AG10803 (cell line): ENCODE results near the gene CAPN9.

Experiments used
- DNase-seq: peaks from one replicate; pipeline ENCODE4 v3.0.0; 2010; ENCODE audit warnings: low read depth
- H3K4me3 ChIP-seq: 2 replicates; pipeline ENCODE4 v1.5.1; 2011; ENCODE audit warnings: mild to moderate bottlenecking, low read length, control low read depth
- TF ChIP-seq, protein P1 (sequence below): conservative IDR thresholded peaks from 2 replicates; pipeline ENCODE4 v1.5.1; 2011; ENCODE audit warnings: mild to moderate bottlenecking, low read length, control low read depth, inconsistent platforms

The CAPN9 gene

DNA sequence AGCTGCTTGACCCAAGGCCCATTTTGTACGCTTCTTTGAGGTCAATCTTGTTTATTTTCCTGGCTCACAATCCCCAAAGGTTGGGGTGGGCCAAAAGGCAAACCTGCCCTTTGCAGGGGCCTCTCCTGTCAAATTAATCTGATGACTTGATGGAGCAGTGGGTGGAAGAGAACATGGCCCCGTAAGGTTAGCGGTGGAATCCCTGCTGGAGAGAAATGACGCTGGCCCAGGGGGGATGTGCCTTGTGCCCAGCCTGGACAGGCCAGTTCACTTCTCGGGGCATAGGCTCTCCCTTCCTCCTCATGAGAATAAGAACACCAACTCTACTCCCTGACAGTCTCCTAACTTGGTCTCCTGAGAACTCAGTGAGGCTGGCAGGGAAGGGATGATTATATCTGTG is 80.6 kb downstream of the CAPN9 start:
- no peak overlapping the region for H3K4me3 ChIP-seq
- TF ChIP-seq, protein P1, sequence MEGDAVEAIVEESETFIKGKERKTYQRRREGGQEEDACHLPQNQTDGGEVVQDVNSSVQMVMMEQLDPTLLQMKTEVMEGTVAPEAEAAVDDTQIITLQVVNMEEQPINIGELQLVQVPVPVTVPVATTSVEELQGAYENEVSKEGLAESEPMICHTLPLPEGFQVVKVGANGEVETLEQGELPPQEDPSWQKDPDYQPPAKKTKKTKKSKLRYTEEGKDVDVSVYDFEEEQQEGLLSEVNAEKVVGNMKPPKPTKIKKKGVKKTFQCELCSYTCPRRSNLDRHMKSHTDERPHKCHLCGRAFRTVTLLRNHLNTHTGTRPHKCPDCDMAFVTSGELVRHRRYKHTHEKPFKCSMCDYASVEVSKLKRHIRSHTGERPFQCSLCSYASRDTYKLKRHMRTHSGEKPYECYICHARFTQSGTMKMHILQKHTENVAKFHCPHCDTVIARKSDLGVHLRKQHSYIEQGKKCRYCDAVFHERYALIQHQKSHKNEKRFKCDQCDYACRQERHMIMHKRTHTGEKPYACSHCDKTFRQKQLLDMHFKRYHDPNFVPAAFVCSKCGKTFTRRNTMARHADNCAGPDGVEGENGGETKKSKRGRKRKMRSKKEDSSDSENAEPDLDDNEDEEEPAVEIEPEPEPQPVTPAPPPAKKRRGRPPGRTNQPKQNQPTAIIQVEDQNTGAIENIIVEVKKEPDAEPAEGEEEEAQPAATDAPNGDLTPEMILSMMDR = no peak
- DNase-seq = no peak

DNA sequence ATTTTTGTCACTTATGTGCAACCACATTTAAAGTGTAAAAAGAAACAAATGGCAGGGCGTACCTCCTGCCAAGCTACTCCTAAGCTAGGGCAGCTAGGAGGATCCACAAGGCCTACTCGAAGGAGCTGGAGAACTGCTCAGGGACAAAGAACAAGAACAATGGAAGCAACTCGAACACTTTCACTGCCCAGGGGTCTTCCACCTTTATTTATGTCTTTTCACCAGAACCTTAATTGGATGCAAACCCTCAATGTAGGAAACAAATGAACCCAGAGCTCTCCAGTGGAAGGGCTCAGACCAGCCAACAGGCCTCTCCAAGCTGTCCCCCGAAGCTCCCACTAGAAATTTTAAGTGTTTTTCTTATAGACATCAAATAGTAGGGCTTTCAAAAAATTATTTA is 81.2 kb downstream of the CAPN9 start:
- no peak for DNase-seq
- no peak overlapping the region for H3K4me3 ChIP-seq
- TF ChIP-seq, protein P1 = no peak

DNA sequence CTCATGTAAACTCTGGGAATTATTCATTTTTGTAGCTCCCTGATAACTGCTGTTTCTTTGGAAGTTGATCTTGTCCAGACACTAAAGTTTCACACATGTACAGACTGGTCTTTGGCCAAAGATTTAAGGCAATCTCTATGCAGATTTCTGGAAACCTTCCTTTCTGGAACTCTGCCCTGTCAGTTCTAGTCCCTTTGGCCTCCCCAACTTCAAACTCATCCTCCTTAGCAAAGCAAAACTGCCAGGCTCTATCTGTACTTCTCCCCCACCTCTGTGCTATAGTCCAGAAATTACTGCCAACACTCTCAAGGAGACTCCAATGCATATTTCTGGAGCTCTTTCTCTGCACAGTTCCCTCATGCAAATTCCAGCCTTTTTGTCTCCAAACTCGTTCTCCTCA is 84.6 kb downstream of the CAPN9 start:
- DNase-seq = no peak
- TF ChIP-seq, protein P1 = no peak

DNA sequence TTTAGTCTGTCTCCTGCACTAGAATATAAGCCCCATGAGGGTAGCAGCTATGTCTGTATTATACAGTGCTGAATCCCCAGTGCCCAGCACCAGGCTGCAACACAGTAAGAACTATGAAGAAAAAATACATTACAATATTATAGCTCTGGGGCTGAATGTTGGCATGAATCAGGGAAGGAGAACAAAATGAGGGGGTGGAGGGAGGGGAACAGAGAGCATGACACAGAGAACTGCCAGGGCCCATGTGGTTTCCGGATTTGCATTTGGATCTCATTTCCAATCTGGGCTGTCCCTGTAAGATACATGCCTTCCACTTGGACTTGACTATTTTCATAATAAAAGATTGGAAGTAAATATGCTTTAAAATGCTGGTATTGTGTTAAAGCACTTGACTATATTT is 85.3 kb downstream of the CAPN9 start:
- TF ChIP-seq, protein P1 = no peak
- peak; percentile 37 for DNase-seq
- H3K4me3 ChIP-seq = no peak overlapping the region

More for the DNA sequence above, 84.6 kb downstream of the CAPN9 start:
- H3K4me3 ChIP-seq = no peak overlapping the region

DNA sequence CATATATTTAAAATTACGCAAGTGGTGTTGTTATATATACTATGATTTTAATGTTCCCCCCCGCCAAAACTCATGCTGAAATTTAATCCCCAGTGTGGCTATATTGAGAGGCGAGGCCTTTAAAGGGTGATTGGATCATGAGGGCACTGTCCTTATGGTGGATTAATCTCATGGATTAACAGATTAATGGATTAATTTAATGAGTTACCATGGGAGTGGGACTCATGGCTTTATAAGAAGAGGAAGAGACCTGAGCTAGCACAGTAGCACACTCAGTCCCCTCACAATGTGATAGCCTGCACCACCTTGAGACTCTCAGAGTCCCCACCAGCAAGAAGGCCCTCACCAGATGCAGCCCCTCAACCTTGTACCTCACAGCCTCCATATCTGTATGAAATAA is 86.3 kb downstream of the CAPN9 start:
- no peak overlapping the region for H3K4me3 ChIP-seq
- TF ChIP-seq, protein P1 = no peak
- no peak for DNase-seq

DNA sequence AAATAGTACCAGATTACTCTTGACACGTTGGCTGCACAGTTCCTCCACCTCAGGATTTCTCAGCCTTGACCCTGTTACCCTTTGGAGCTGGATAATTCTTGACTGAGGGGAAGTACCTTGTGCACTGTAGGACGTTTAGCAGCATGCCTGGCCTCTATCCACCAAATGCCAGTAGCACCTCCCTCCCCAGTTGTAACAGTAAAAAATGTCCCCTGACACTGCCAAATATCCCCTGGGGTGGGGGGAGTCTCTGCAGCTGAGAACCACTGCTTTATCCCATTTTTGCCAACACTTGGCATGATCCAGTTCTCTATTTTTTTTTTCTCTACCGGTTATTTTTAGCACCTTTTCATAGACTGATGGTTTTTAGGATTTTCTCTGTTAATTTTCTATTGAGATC is 87.1 kb downstream of the CAPN9 start:
- no peak for DNase-seq
- TF ChIP-seq, protein P1 = no peak
- H3K4me3 ChIP-seq = no peak overlapping the region

DNA sequence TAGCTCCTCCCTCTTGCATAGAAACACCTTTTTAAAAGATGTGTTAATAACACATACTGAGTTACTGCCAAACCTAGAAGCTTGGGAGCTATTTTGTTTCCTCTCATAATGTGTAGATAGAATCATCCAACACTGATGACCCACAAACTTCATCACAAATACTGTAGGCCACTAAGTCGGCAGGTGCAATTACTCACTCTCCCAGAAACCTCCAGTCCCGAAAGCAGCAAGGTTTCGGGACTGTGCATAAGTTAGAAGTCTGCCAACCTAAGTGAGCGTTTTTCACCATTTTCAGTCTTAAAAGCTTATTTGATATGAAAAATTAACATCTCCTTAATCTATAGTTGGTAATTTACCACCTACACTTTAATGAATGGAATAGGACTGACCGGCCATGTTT is 89.2 kb downstream of the CAPN9 start:
- H3K4me3 ChIP-seq = no peak overlapping the region
- TF ChIP-seq, protein P1 = no peak
- DNase-seq = no peak
